Hematopoietic multipotent progenitor cell treated with erythropoietin and hydrocortisone succinate and interleukin-3 and kit ligand, for 17 days (in vitro differentiated cells): ENCODE results near the gene CXCR1.
"Not testable (repeated sequence)": the region's sequence is repeated elsewhere in the genome, so short reads cannot be mapped to it uniquely, and the experiment has no call there.

Experiments
- DNase-seq: peaks from one replicate; pipeline ENCODE4 v3.0.0-alpha.2; 2015; ENCODE audit warnings: low spot score

CXCR1 gene

DNA sequence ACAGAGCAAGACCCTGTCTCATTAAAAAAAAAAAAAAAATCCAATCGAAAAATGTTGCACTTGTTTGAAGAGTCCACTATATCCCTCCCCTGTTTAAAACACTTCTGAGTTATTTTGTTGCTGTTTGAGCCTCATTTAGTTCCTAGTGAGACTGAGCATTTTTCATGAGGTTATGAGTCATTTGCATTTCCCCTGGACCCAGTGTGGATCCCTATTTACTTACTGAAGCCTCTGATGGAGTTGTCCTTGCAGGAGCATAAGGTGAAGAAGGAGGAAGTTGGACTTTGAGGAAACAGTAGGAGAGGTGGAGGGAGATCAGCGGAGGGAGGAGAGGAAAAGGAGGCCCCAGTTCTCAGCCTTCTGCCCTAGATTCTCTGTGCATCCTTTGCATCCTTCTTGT, 5.1 kb downstream of the CXCR1 start:
- no peak for DNase-seq

DNA sequence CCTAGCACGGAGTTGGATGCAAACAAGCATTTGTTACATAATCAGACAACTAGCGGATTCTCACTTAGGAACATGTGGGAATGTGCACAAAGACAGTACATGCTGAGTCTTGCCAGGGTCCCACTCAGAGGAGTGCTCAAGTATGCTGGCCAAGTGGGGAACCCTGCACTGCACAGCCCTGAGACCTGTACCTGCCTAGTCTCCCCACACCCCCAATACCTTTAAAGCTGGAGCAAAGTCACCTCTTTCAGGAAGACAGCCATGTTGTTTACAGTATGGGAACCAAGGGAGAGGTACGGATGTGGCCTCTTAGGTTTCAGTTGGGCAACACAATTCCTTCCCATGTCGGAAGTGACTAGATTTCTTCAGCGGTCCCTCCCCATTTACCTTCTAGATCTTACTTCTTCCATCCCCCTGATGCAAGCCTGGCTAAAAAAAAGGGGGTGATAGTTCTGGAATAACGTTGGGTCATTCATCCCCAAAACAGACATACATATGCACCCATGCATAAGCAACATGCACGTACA, 10.7 kb downstream of the CXCR1 start:
- DNase-seq, result no peak

DNA sequence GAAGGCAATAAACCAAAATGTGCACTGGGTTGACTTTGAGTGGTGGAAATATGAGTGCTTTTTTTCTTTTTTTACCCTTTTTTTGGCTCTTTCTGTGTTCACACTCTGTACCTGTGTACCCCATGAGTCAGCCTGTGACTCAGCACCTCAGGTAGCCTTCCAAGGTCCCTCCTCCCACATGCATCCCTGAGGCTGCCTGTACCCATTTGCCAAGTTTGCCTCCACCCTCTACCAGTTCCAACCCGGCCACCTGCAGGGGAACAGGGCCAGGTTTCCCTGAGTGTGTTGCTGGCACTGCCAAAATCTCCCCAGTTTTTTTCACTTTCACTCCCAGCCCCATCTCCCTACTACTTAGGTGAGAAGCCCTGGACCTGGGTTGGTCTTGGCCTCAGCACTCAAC, 14.0 kb downstream of the CXCR1 start:
- no peak for DNase-seq

GRCh38 chr2:218152172-218152571, 14.6 kb downstream of the CXCR1 start:
- DNase-seq, result no peak

DNA sequence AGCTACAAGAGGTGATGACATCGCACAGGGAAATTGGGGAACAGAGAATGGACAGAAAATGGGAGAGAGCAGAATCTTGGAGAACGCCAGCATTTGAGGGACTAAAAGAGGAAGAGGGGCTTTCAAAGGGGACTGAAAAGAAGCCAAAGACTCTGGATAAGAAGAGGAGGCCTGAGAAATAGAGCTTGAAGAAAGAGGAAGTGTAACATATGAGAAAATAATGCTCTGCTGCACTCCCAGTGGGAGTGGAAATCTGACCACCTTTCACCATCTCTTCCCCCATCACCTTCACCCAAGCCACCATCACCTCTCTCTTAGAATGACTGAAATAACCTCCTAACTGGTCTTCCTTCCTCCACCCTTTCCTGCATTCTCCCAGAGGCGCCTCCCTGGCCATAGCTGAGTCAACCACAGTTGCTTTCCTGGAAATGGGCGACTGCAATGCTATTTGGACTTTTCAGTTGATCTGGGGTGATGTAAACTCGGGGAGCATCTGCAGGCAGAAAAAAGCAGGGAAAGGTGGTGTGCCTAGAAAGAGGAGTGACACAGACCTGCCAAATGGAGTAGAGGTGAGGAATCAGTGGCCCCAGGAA, 16.8 kb downstream of the CXCR1 start:
- no peak for DNase-seq

GRCh38 chr2:218149098-218149497, 17.7 kb downstream of the CXCR1 start:
- DNase-seq, result no peak

GRCh38 chr2:218146056-218146455, 20.7 kb downstream of the CXCR1 start:
- DNase-seq, result no peak

DNA sequence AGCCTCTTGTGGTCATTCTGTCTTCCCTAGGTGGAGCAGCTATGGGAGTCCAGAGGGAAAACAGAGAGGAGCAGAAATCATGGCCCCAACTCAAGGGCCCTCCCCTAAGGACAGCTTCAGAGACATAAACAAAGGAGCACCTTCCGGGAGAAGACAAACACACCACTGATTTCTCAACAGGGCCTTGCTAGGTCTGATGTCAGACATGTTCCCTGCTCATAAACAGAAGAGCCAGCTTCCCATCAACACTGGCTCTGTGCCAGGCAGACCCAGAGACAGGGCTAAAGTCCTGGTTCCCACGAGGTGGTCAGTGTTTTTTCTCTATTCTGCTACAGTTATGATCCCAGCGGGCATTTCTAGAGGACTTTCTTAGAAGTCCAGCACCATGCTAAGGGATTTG, 21.6 kb downstream of the CXCR1 start:
- no peak for DNase-seq

DNA sequence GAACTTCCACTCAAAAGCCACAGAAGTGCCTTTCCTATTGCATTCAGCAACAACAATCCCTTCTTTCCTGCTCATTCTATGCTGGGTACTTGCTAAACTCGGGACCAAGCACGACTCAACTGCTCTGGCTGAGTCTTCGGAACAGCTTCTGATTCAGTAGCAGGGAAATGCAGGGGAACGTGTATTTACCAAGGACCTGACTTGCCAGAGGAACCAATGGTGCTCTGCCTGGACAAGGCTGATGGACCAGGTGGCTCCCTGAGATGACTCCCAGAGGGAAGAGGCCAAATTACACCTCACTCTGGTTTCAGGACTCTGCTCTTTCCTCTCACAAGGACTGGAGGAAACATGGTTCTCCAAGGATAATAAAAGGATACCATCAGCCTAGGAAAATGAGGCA, 28.7 kb downstream of the CXCR1 start:
- no peak for DNase-seq

GRCh38 chr2:218137514-218137913, 29.2 kb downstream of the CXCR1 start:
- no peak for DNase-seq

GRCh38 chr2:218130822-218131221, 35.9 kb downstream of the CXCR1 start:
- no peak for DNase-seq

GRCh38 chr2:218130377-218130776, 36.4 kb downstream of the CXCR1 start:
- DNase-seq, result no peak

DNA sequence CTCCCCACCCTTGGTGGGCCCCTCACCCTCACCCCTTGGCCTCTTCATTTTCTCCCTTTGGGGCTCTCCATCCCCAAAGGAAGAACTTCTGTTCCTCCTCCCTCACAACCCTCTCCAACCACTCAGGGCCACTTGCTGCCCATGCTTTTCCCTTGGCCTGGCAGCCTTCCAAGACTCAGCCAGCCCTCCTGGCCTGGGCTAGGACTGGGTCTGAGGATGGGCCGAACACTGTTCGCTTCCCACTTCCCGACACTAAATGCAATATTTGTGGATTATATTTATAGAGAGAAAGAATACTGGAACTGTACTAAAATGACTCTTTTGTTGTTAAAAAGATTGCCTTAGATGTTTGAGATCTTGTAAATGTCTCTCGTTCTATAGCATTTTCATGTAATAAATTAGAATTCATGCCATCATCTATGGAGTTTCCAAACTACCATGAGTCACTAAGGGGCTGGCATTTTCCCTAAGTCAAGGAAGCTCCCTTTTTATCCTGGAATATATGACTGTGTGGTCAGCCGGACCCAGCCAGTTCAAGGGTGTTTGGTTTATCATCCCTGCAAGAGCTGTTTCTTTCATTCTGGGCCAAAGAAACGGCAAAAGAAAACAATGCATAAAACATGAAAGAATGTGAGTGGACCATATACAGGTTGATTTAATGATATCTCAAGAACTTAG, 37.2 kb downstream of the CXCR1 start:
- no peak for DNase-seq

- DNase-seq, result no peak
Observed at GRCh38 chr2:218128781-218129457, 37.8 kb downstream of the CXCR1 start.

- DNase-seq, result no peak
Observed at GRCh38 chr2:218127929-218128455, 38.8 kb downstream of the CXCR1 start.

DNA sequence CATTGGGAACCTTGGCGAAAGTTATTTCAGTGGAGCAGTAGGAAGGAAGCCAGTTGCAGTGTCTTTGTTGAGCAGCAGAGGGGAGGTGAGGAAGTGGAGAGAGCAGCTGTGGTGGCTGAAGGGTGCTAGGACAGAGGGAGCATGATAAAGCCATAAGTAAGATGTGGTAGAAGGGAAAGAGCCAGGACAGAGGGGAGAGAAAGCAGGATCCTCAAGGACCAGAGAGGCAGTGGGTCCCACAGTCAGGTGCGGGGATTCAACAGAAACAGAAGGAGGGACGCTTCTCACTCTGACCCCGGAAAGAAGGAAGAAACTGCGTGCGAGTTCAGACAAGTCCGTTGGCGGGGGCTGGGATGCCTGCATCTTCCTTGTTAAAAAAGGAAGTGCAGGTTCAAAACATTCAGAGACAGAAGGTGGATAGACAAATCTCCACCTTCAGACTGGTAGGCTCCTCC, 41.1 kb downstream of the CXCR1 start, which contains the start of gene CXCR2:
Gene CXCR2, plus strand, starts transcription at position 403 of the 455 bp plus-strand sequence. CDS start 8,774 bp downstream, outside the sequence.
- DNase-seq, result no peak

DNA sequence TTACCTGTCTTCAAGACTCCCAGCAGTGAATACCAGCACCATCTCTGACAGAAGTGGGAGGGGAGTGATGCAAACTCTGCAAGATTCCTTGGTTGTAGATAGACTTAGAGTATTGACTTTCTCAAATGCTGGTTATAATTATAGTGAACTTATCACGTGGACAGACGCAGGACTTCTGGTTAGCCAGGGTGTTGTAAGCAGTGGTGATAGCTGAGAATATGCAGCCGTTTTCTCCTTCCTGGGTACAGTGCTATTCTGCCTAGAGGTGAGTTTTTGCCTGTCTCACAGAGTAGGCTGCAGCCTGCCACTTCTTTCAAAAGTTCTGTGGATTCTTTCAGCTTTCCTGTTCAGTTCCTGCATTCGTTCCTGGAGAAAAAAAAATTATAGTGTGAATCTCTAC, 41.7 kb downstream of the CXCR1 start:
- no peak for DNase-seq

GRCh38 chr2:218123986-218124385, 42.8 kb downstream of the CXCR1 start:
- no peak for DNase-seq

- DNase-seq, result not testable (repeated sequence)
Observed at GRCh38 chr2:218122286-218122685, 44.5 kb downstream of the CXCR1 start.

DNA sequence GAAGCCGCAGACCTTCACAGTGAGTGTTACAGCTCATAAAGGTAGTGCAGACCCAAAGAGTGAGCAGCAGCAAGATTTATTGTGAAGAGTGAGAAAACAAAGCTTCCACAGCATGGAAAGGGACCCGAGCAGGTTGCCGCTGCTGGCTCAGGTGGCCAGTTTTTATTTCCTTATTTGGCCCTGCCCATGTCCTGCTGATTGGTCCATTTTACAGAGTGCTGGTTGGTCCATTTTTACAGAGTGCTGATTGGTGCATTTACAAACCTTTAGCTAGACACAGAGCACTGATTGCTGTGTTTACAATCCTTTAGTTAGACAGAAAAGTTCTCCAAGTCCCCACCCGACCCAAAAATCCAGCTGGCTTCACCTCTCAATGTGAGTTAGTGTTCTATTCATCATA, 45.0 kb downstream of the CXCR1 start:
- not testable (repeated sequence) for DNase-seq
